ENCODE results near the gene PRRT1B.

Gene PRRT1B

DNA sequence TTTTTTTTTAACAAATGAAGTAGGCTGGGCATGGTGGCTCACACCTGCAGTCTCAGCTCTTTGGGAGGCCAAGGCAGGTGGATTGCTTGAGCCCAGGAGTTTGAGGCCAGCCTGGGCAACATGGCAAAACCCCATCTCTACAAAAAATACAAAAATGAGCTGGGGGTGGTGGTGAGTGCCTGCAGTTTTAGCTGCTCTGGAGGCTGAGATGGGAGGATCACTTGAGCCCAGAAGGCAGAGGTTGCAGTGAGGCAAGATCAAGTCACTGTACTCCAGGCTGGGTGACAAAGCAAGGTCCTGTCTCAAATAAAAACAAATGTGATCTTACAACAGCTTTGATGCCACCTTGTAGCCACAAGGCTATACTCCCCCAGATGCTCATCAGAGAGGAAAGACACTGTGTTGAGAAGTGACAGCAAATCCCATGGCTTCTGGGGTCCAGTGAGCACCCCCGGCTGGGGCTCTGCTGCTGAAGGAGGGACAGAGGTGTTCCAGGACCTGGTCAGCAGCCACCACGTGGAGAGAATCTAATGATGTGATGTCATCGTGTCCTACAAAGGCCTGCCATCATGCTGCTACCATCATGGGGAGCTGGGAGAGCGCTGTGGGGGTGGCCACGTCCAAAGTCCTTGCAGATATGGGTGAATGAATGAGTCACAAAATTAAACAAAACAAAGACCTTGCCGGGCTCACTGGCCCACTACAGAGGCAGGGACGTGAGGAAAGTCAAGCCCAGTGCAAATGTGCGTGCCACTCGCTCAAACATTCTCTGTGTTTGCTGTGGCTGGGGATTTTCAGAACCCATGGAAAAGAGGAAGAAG, 60.7 kb downstream of the PRRT1B start:
- WGBS (ENCODE audit: extremely low coverage, insufficient coverage, low lambda C conversion rate) = no CpG with 5 or more reads among the region's 9 CpGs
- no peak overlapping the region for H2BK5ac ChIP-seq (ENCODE audit: low read length)
- no peak overlapping the region for H3K23ac ChIP-seq (ENCODE audit: low read length)
- no peak overlapping the region for H4K5ac ChIP-seq (ENCODE audit: low read length)
- H3K9ac ChIP-seq (ENCODE audit: low read length) = no peak overlapping the region
- H3K4me3 ChIP-seq (ENCODE audit: low read length) = no peak overlapping the region
- no peak overlapping the region for H3K4ac ChIP-seq (ENCODE audit: low read depth, low read length)
- H3K36me3 ChIP-seq (ENCODE audit: control insufficient read depth, insufficient read depth, low read length) = no peaks in the 10 kb centered on the region
- no peaks in the 10 kb centered on the region for H3K79me2 ChIP-seq (ENCODE audit: control insufficient read depth, insufficient read depth, low read length)
- no peak overlapping the region for H2BK15ac ChIP-seq (replicated peaks; ENCODE audit: low read depth)
- H3K27ac ChIP-seq (ENCODE audit: low read depth, low read length) = no peak overlapping the region
- no peaks in the 10 kb centered on the region for H3K79me1 ChIP-seq (ENCODE audit: low read length)
- no peak overlapping the region for H2BK120ac ChIP-seq (ENCODE audit: low read depth, low read length)
- no peak overlapping the region for H3K4me2 ChIP-seq (ENCODE audit: low read length)
- H3K18ac ChIP-seq (ENCODE audit: low read length) = no peak overlapping the region
- peaks cover 10% of the 10 kb centered on the region for H3K4me1 ChIP-seq (ENCODE audit: control insufficient read depth, low read depth, low read length)
- no peaks in the 10 kb centered on the region for H3K27me3 ChIP-seq (ENCODE audit: insufficient read depth, low read length, poor library complexity)
- no peak for DNase-seq
- H2AK5ac ChIP-seq (ENCODE audit: low read length) = no peak overlapping the region
- no peak overlapping the region for H4K8ac ChIP-seq (ENCODE audit: low read depth, low read length)
- no peak overlapping the region for H3K56ac ChIP-seq (ENCODE audit: low read length)

DNA sequence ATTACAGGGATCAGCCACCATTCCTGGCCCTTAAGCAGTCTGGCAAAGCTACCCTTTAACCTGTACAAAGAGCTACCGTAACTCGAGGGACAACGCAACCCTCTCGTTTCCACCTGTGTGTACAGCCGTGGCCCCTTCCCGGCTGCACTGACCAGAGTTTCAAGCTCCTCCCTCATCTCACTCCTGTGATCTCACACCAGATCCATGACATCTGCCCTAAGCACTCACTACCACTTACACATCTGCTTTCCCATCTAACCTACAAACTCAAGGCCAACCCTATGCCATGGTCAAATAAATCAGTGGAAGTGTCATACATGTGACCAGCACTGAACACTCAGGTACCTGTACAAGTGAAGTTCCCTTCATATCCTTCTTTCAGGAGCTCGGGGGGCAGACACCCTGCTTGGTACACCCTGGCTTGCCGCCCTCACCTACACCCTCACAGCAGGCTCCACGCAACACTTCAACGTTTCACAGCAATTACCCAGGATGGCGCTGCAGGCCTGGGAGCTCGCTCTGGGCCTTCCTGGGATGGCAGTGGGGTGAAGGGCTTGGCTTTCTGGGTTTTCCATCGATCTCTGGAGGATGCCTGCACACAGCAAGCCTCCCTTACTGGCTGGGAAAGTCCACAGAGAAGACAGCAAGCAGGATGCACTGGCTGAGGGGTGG, 61.7 kb downstream of the PRRT1B start:
- no CpG with 5 or more reads among the region's 13 CpGs for WGBS (ENCODE audit: extremely low coverage, insufficient coverage, low lambda C conversion rate)
- H3K4me3 ChIP-seq (ENCODE audit: low read length) = no peak overlapping the region
- H3K79me2 ChIP-seq (ENCODE audit: control insufficient read depth, insufficient read depth, low read length) = no peaks in the 10 kb centered on the region
- peak; percentile 13 for DNase-seq
- no peak overlapping the region for H3K4me2 ChIP-seq (ENCODE audit: low read length)
- no peak overlapping the region for H3K9ac ChIP-seq (ENCODE audit: low read length)
- no peak overlapping the region for H3K23ac ChIP-seq (ENCODE audit: low read length)
- H2BK5ac ChIP-seq (ENCODE audit: low read length) = no peak overlapping the region
- H4K8ac ChIP-seq (ENCODE audit: low read depth, low read length) = no peak overlapping the region
- no peaks in the 10 kb centered on the region for H3K27me3 ChIP-seq (ENCODE audit: insufficient read depth, low read length, poor library complexity)
- peaks cover 10% of the 10 kb centered on the region for H3K4me1 ChIP-seq (ENCODE audit: control insufficient read depth, low read depth, low read length)
- no peaks in the 10 kb centered on the region for H3K36me3 ChIP-seq (ENCODE audit: control insufficient read depth, insufficient read depth, low read length)
- no peak overlapping the region for H2AK5ac ChIP-seq (ENCODE audit: low read length)
- H3K4ac ChIP-seq (ENCODE audit: low read depth, low read length) = no peak overlapping the region
- H3K79me1 ChIP-seq (ENCODE audit: low read length) = no peaks in the 10 kb centered on the region
- no peak overlapping the region for H3K56ac ChIP-seq (ENCODE audit: low read length)
- H3K27ac ChIP-seq (ENCODE audit: low read depth, low read length) = no peak overlapping the region
- H2BK120ac ChIP-seq (ENCODE audit: low read depth, low read length) = no peak overlapping the region
- no peak overlapping the region for H3K18ac ChIP-seq (ENCODE audit: low read length)
- H4K5ac ChIP-seq (ENCODE audit: low read length) = no peak overlapping the region
- H2BK15ac ChIP-seq (replicated peaks; ENCODE audit: low read depth) = no peak overlapping the region

DNA sequence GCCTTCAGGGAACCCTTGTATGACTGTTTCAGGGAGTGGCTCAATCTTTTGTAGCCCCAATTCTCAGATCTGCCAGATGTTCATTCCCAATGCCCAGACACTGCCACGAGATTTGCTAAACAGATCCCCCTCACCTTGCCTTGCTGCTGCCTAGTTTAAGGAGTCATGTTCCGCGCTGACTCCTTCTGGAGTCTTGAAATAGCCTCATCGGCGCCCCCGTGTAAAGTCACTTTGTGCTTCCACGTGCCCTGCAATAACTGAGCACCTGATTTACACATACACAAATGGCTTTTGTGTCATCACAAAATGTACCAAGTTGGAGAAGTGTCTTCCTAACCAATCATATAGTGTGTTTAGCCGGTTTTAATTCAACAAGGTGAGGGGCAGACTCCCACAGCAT, 62.3 kb downstream of the PRRT1B start:
- Histone ChIP-seq H3K36me3 (ENCODE audit: control insufficient read depth, insufficient read depth, low read length) (no peaks in the 10 kb centered on the region), H3K27me3 (ENCODE audit: insufficient read depth, low read length, poor library complexity) (no peaks in the 10 kb centered on the region), H3K79me2 (ENCODE audit: control insufficient read depth, insufficient read depth, low read length) (no peaks in the 10 kb centered on the region), H3K27ac (ENCODE audit: low read depth, low read length) (no peak overlapping the region), H3K23ac (ENCODE audit: low read length) (no peak overlapping the region), H4K5ac (ENCODE audit: low read length) (no peak overlapping the region), H2AK5ac (ENCODE audit: low read length) (no peak overlapping the region), H2BK120ac (ENCODE audit: low read depth, low read length) (no peak overlapping the region), H3K4me1 (ENCODE audit: control insufficient read depth, low read depth, low read length) (peaks cover 10% of the 10 kb centered on the region), H3K4ac (ENCODE audit: low read depth, low read length) (no peak overlapping the region), H3K79me1 (ENCODE audit: low read length) (no peaks in the 10 kb centered on the region), H2BK5ac (ENCODE audit: low read length) (no peak overlapping the region), H3K4me2 (ENCODE audit: low read length) (no peak overlapping the region), H3K4me3 (ENCODE audit: low read length) (no peak overlapping the region), H4K8ac (ENCODE audit: low read depth, low read length) (no peak overlapping the region), H3K18ac (ENCODE audit: low read length) (no peak overlapping the region), H3K56ac (ENCODE audit: low read length) (no peak overlapping the region), H3K9ac (ENCODE audit: low read length) (no peak overlapping the region), H2BK15ac (replicated peaks; ENCODE audit: low read depth) (no peak overlapping the region)
- no CpG with 5 or more reads among the region's 8 CpGs for WGBS (ENCODE audit: extremely low coverage, insufficient coverage, low lambda C conversion rate)
- DNase-seq = peak; percentile 21

DNA sequence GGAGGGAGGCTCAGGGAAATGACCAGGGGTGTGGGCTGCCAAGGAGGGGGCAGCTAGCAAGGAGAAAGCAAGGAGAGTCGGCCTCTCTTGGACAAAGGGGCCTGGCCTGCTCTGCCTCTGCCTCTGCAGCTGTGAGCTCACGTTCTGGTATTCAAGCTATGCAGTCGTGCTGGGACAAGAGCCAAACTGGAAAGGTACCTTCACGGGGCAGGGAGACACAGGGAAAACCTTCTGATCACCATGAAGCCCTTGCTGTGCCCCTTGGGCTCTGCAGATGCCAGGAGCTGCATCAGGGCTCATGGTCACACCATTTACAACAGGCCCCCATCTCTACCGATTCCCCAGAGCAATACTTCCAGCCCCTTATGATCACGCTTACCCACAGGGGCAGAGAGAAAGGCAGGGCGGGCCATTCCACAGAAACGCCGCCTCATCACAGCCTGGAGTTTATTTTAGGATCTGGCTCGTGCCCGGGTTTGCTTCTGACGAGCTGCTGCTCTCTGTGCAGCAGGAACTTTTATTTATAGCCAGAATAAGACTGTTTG, 63.2 kb downstream of the PRRT1B start:
- H3K4me1 ChIP-seq (ENCODE audit: control insufficient read depth, low read depth, low read length) = peaks cover 13% of the 10 kb centered on the region
- H3K79me2 ChIP-seq (ENCODE audit: control insufficient read depth, insufficient read depth, low read length) = no peaks in the 10 kb centered on the region
- H3K56ac ChIP-seq (ENCODE audit: low read length) = peak overlapping the region; percentile 69
- H2BK15ac ChIP-seq (replicated peaks; ENCODE audit: low read depth) = no peak overlapping the region
- peak overlapping the region; percentile 23 for H3K9ac ChIP-seq (ENCODE audit: low read length)
- no peaks in the 10 kb centered on the region for H3K79me1 ChIP-seq (ENCODE audit: low read length)
- no peak overlapping the region for H2BK120ac ChIP-seq (ENCODE audit: low read depth, low read length)
- H2BK5ac ChIP-seq (ENCODE audit: low read length) = no peak overlapping the region
- peak; percentile 98 for DNase-seq
- no peaks in the 10 kb centered on the region for H3K36me3 ChIP-seq (ENCODE audit: control insufficient read depth, insufficient read depth, low read length)
- H3K4me2 ChIP-seq (ENCODE audit: low read length) = no peak overlapping the region
- no peak overlapping the region for H2AK5ac ChIP-seq (ENCODE audit: low read length)
- H3K27me3 ChIP-seq (ENCODE audit: insufficient read depth, low read length, poor library complexity) = no peaks in the 10 kb centered on the region
- H3K23ac ChIP-seq (ENCODE audit: low read length) = no peak overlapping the region
- no peak overlapping the region for H4K8ac ChIP-seq (ENCODE audit: low read depth, low read length)
- WGBS (ENCODE audit: extremely low coverage, insufficient coverage, low lambda C conversion rate) = no CpG with 5 or more reads among the region's 12 CpGs
- H4K5ac ChIP-seq (ENCODE audit: low read length) = no peak overlapping the region
- peak overlapping the region; percentile 58 for H3K4ac ChIP-seq (ENCODE audit: low read depth, low read length)
- H3K4me3 ChIP-seq (ENCODE audit: low read length) = no peak overlapping the region
- H3K18ac ChIP-seq (ENCODE audit: low read length) = no peak overlapping the region
- peak overlapping the region; percentile 62 for H3K27ac ChIP-seq (ENCODE audit: low read depth, low read length)
